ENCODE results near the gene PLCB1. TPM values are rescaled to one million over a fixed set of nuclear protein-coding genes. Genes with fewer than 3 reads are reported as not detected.

Gene PLCB1
- polyA plus RNA-seq, 1 experiment: 13.5 TPM

GRCh38 chr20:8215361-8215781, 83.3 kb downstream of the PLCB1 start:
- TF ChIP-seq, protein P1, sequence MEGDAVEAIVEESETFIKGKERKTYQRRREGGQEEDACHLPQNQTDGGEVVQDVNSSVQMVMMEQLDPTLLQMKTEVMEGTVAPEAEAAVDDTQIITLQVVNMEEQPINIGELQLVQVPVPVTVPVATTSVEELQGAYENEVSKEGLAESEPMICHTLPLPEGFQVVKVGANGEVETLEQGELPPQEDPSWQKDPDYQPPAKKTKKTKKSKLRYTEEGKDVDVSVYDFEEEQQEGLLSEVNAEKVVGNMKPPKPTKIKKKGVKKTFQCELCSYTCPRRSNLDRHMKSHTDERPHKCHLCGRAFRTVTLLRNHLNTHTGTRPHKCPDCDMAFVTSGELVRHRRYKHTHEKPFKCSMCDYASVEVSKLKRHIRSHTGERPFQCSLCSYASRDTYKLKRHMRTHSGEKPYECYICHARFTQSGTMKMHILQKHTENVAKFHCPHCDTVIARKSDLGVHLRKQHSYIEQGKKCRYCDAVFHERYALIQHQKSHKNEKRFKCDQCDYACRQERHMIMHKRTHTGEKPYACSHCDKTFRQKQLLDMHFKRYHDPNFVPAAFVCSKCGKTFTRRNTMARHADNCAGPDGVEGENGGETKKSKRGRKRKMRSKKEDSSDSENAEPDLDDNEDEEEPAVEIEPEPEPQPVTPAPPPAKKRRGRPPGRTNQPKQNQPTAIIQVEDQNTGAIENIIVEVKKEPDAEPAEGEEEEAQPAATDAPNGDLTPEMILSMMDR (IDR thresholded peaks at IDR 0.05; ENCODE audit: insufficient read depth, low read depth, low read length): no peak
- CTCF ChIA-PET: interaction anchor here (0.6 to 2.2 kb wide), 2 partner anchors 16 to 77 kb away, joined by 4 to 6 read pairs; no protein-coding TSS in a partner anchor
- Histone ChIP-seq H3K36me3 (ENCODE audit: control insufficient read depth, insufficient read depth, low read length) (no peaks in the 10 kb centered on the region), H3K4me3 (ENCODE audit: low read depth, low read length) (no peak overlapping the region), H3K27me3 (ENCODE audit: control insufficient read depth, insufficient read depth, low read length) (no peaks in the 10 kb centered on the region)
- DNase-seq (ENCODE audit: low read depth): no peak
- POLR2A ChIA-PET: no interaction called here

- DNase-seq (ENCODE audit: low read depth): no peak
- CTCF ChIA-PET: interaction anchor here (0.9 to 2.2 kb wide), 2 partner anchors 14 to 153 kb away, joined by 4 to 6 read pairs; no protein-coding TSS in a partner anchor
- POLR2A ChIA-PET: no interaction called here
- TF ChIP-seq, protein P1 (IDR thresholded peaks at IDR 0.05; ENCODE audit: insufficient read depth, low read depth, low read length): no peak
- H3K36me3 ChIP-seq (ENCODE audit: control insufficient read depth, insufficient read depth, low read length): no peaks in the 10 kb centered on the region
- no peaks in the 10 kb centered on the region for H3K27me3 ChIP-seq (ENCODE audit: control insufficient read depth, insufficient read depth, low read length)
- no peak overlapping the region for H3K4me3 ChIP-seq (ENCODE audit: low read depth, low read length)
These were observed 84.5 kb downstream of the PLCB1 start for GRCh38 chr20:8216375-8217200.

DNA sequence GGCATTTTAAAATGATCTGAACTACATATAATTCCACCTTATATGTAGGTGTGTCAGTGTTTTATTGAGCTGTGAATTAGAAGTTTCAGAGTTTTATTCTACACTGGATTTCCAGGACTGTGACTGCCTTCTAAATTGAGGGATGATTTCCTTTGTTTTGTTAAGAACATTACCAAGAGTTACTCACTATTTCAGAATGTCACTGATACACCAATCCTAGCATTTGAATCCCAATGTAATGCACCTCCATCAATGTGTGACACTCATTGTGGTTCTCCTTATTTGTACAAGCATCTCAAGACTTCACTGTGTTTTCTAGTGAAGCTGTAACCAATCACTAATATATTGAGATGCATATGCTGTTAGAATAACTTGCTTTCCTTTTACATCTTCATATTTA, 86.8 kb downstream of the PLCB1 start:
- POLR2A ChIA-PET: no interaction called here
- peak; percentile 36 for DNase-seq (ENCODE audit: low read depth)
- no peak overlapping the region for H3K4me3 ChIP-seq (ENCODE audit: low read depth, low read length)
- no peaks in the 10 kb centered on the region for H3K27me3 ChIP-seq (ENCODE audit: control insufficient read depth, insufficient read depth, low read length)
- no peaks in the 10 kb centered on the region for H3K36me3 ChIP-seq (ENCODE audit: control insufficient read depth, insufficient read depth, low read length)
- CTCF ChIA-PET: no interaction called here
- TF ChIP-seq, protein P1 (IDR thresholded peaks at IDR 0.05; ENCODE audit: insufficient read depth, low read depth, low read length): no peak

DNA sequence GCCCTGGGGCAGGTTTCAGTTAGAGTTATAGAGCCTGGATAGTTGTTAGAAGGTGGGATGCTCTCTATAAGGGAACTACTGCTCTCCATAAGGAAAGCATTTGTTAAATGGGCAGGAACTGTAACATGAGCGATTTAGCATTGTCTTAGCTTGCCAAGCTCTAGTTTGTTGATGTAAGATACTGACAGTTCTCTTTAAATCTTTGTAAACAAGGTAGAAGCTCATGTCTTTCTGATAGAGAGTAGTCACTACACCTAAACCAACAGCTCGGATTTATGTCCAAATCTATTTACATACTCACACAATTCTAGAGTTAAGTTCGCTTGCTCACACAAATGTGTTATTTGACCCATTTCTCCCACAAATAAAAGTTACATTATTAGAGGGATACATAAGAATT, 87.3 kb downstream of the PLCB1 start:
- Histone ChIP-seq H3K36me3 (ENCODE audit: control insufficient read depth, insufficient read depth, low read length) (no peaks in the 10 kb centered on the region), H3K4me3 (ENCODE audit: low read depth, low read length) (no peak overlapping the region), H3K27me3 (ENCODE audit: control insufficient read depth, insufficient read depth, low read length) (no peaks in the 10 kb centered on the region)
- POLR2A ChIA-PET: no interaction called here
- TF ChIP-seq, protein P1 (IDR thresholded peaks at IDR 0.05; ENCODE audit: insufficient read depth, low read depth, low read length): no peak
- no peak for DNase-seq (ENCODE audit: low read depth)
- CTCF ChIA-PET: no interaction called here

- ChIA-PET CTCF (interaction anchor here (0.6 kb wide), 1 partner anchor 169 kb away, joined by 3 read pairs; no protein-coding TSS in a partner anchor), POLR2A (no interaction called here)
- Histone ChIP-seq H3K36me3 (ENCODE audit: control insufficient read depth, insufficient read depth, low read length) (no peaks in the 10 kb centered on the region), H3K27me3 (ENCODE audit: control insufficient read depth, insufficient read depth, low read length) (no peaks in the 10 kb centered on the region), H3K4me3 (ENCODE audit: low read depth, low read length) (no peak overlapping the region)
- TF ChIP-seq, protein P1 (IDR thresholded peaks at IDR 0.05; ENCODE audit: insufficient read depth, low read depth, low read length): no peak
- no peak for DNase-seq (ENCODE audit: low read depth)
These were observed 88.7 kb downstream of the PLCB1 start for GRCh38 chr20:8220716-8221115.

All from BJ (cell line).